Suprapubic skin (tissue), 4 donors: ENCODE measurements around the gene RHOT1.

Source experiments
- EP300 ChIP-seq: sonication (generic); formaldehyde crosslinking; IDR thresholded peaks from one replicate; pipeline ENCODE4 v1.6.1; 2017; ENCODE audit warnings: antibody characterized with exemption
- POLR2A ChIP-seq, 2 donors: fragments of 450-650 bp; IDR thresholded peaks; one replicate each; pipeline ENCODE4 v1.6.1; 2017; ENCODE audit warnings: antibody characterized with exemption in 2 of 2, mild to moderate bottlenecking in 2 of 2, moderate library complexity in 2 of 2
- POLR2AphosphoS5 ChIP-seq, 3 donors: sonication (generic); formaldehyde crosslinking; IDR thresholded peaks; one replicate each; pipeline ENCODE4 v1.6.1; 2017; ENCODE audit warnings: antibody characterized with exemption in 3 of 3

GRCh38 chr17:32209608-32210007 lies 67.3 kb downstream of the RHOT1 start:
- no peak for TF ChIP-seq POLR2A (IDR thresholded peaks at IDR 0.05)
- TF ChIP-seq EP300, result no peak
- TF ChIP-seq POLR2AphosphoS5 (IDR thresholded peaks at IDR 0.05), result no peak
